Naive thymus-derived CD8-positive, alpha-beta T cell (primary cell): ENCODE measurements around the gene CHTOP. TPM values are rescaled to one million over a fixed set of nuclear protein-coding genes. Genes with fewer than 3 reads are reported as not detected.
A peak's percentile ranks its signal among the peaks of the same experiment; 100 is the strongest.
"Not testable (repeated sequence)": the region's sequence is repeated elsewhere in the genome, so short reads cannot be mapped to it uniquely, and the experiment has no call there.

Experiments used
- ATAC-seq, 2 donors: fragments of 150-1000 bp; cut with Tn5 transposase in 1 of 2; sonication (Bioruptor Pico), chemical (Tn5 transposase) in 1 of 2; 1 replicate in 1 of 2; 2 replicates in 1 of 2; pipeline ENCODE4 v1.10.0; 2021; ENCODE audit warnings: mild to moderate bottlenecking in 2 of 2, moderate library complexity in 2 of 2
- POLR2A ChIA-PET: fragments of 350-600 bp; sonication (Branson Sonifier 250); formaldehyde crosslinking; loops from one replicate; lab custom pipeline; 2021; ENCODE audit warnings: antibody characterized with exemption; lab: Charles Lee
- DNase-seq, 10 donors: peaks; one replicate each; pipeline versions ENCODE4 v3.0.0 to v3.0.0-alpha.2; 2020 to 2022
- H3K27ac Mint-ChIP-seq, 10 donors: one replicate each; pipeline ENCODE4 v1.8.0; 2020 to 2022; ENCODE audit warnings: mild to moderate bottlenecking in 10 of 10, mixed read lengths in 10 of 10, moderate library complexity in 4 of 10, inconsistent platforms in 1 of 10
- H3K27me3 Mint-ChIP-seq, 5 donors: one replicate each; pipeline ENCODE4 v1.8.0; 2021 to 2022; ENCODE audit warnings: mixed read lengths in 5 of 5
- H3K36me3 Mint-ChIP-seq, 3 donors: one replicate each; pipeline ENCODE4 v1.8.0; 2020 to 2022; ENCODE audit warnings: mixed read lengths in 3 of 3, mild to moderate bottlenecking in 2 of 3, inconsistent platforms in 1 of 3
- H3K4me1 Mint-ChIP-seq, 4 donors: one replicate each; pipeline ENCODE4 v1.8.0; 2021 to 2022; ENCODE audit warnings: mixed read lengths in 4 of 4
- H3K4me3 Mint-ChIP-seq, 10 donors: one replicate each; pipeline ENCODE4 v1.8.0; 2020 to 2022; ENCODE audit warnings: mild to moderate bottlenecking in 10 of 10, mixed read lengths in 10 of 10, moderate library complexity in 6 of 10, inconsistent platforms in 1 of 10
- H3K9me3 Mint-ChIP-seq, 9 donors: one replicate each; pipeline ENCODE4 v1.8.0; 2020 to 2022; ENCODE audit warnings: mixed read lengths in 9 of 9, mild to moderate bottlenecking in 3 of 9, inconsistent platforms in 1 of 9, moderate library complexity in 1 of 9
- polyA plus RNA-seq, 3 donors: library from polyadenylated mRNA; unstranded; fragments of 300-500 nt; fragmentation: Illumina TruSeq; gene quantifications; one replicate each; pipeline ENCODE4 v1.2.3, GENCODE V29; 2021
- total RNA-seq, 8 experiments: library from RNA in 2 of 8; stranded (reverse) in 2 of 8; gene quantifications; one replicate each; pipeline ENCODE4 v1.2.3 and lab custom pipeline; 2021 to 2026

The CHTOP gene
- total and polyA plus RNA-seq, 5 experiments from 2014 or later, result 45.2 to 155 (median 74.7) TPM

GRCh38 chr1:153670859-153671627, 37.2 kb downstream of the CHTOP start, which contains the start of gene ILF2:
TSS of gene ILF2 (minus strand) at chr1:153670993. CDS start at chr1:153670922, 71 bp downstream.
- POLR2A ChIA-PET, result interaction anchor here (0.5 to 2.8 kb wide), 18 partner anchors 9 to 319 kb away, joined by 3 to 18 read pairs (median 4); partner anchors contain the start of genes CHTOP, DENND4B, INTS3 and RPS27
- DNase-seq (peak; percentile 88 to 100 (median 97)), ATAC-seq (peak; percentile 90 to 91)
- no peak within 1 kb of the TSS for H3K4me3 Mint-ChIP-seq
- peaks cover 4 to 42% (median 15%) of the 10 kb centered on the region in 3 donors for H3K36me3 Mint-ChIP-seq
- H3K4me1 Mint-ChIP-seq, result peaks cover 6 to 32% (median 22%) of the 10 kb centered on the region in 4 donors
- no peaks in the 10 kb centered on the region for H3K9me3 Mint-ChIP-seq
- peaks cover 0 to under 1% (median 0%) of the 10 kb centered on the region in 5 donors for H3K27me3 Mint-ChIP-seq
- H3K27ac Mint-ChIP-seq, result peak within 1 kb of the TSS in 2 of 10 donors; percentile 78 to 81

GRCh38 chr1:153671628-153672353, 37.9 kb downstream of the CHTOP start:
- H3K27me3 Mint-ChIP-seq, H3K4me3 Mint-ChIP-seq, H3K9me3 Mint-ChIP-seq: not testable (repeated sequence)
- Mint-ChIP-seq H3K27ac (peak overlapping the region in 5 of 10 donors; percentile 22 to 84 (median 78)), H3K36me3 (peaks cover 4 to 34% (median 13%) of the 10 kb centered on the region in 3 donors), H3K4me1 (peaks cover 6 to 32% (median 22%) of the 10 kb centered on the region in 4 donors)
- peak in 5 of 10 donors; percentile 24 to 56 (median 36) for DNase-seq
- peak; percentile 38 to 42 for ATAC-seq
- POLR2A ChIA-PET, result interaction anchor here (0.6 to 2.8 kb wide), 19 partner anchors 9 to 319 kb away, joined by 3 to 18 read pairs (median 4); partner anchors contain the start of genes CHTOP, DENND4B, INTS3 and RAB13

- Mint-ChIP-seq H3K27ac (peak overlapping the region in 5 of 10 donors; percentile 1 to 52 (median 13)), H3K9me3 (no peaks in the 10 kb centered on the region), H3K27me3 (peaks cover 15 to 26% (median 17%) of the 10 kb centered on the region in 5 donors), H3K4me1 (peaks cover 13 to 30% (median 23%) of the 10 kb centered on the region in 4 donors), H3K36me3 (peaks cover 3 to 17% (median 5%) of the 10 kb centered on the region in 3 donors), H3K4me3 (peak overlapping the region in 8 of 10 donors; percentile 14 to 72 (median 60))
- POLR2A ChIA-PET, result interaction anchor here (1.6 to 1.9 kb wide), 2 partner anchors 8 to 313 kb away, joined by 4 to 6 read pairs; partner anchors contain the start of gene RAB13
- ATAC-seq (no peak), DNase-seq (no peak)
Measured at GRCh38 chr1:153673511-153673910, 39.6 kb downstream of the CHTOP start.

- Mint-ChIP-seq H3K4me1 (peaks cover 17 to 28% (median 21%) of the 10 kb centered on the region in 4 donors), H3K27ac (peak overlapping the region in 2 of 10 donors; percentile 20 to 54), H3K4me3 (peak overlapping the region; percentile 75 to 92 (median 82)), H3K9me3 (no peaks in the 10 kb centered on the region), H3K36me3 (peaks cover 0 to 5% (median 0%) of the 10 kb centered on the region in 3 donors), H3K27me3 (peaks cover 31 to 52% (median 38%) of the 10 kb centered on the region in 5 donors)
- DNase-seq, result peak in 8 of 10 donors; percentile 16 to 68 (median 44)
- POLR2A ChIA-PET, result interaction anchor here (0.6 to 1.3 kb wide), 2 partner anchors 28 to 309 kb away, joined by 3 to 4 read pairs; partner anchors contain the start of gene RAB13
- peak; percentile 31 to 42 for ATAC-seq
Measured at GRCh38 chr1:153677718-153678518, 44.1 kb downstream of the CHTOP start.

GRCh38 chr1:153678519-153679336, 44.9 kb downstream of the CHTOP start, which contains the start of gene NPR1:
TSS of gene NPR1 (plus strand) at chr1:153678688. CDS start at chr1:153679109, 421 bp downstream.
- peak in 4 of 10 donors; percentile 6 to 29 (median 18) for DNase-seq
- Mint-ChIP-seq H3K9me3 (no peaks in the 10 kb centered on the region), H3K4me3 (peak within 1 kb of the TSS; percentile 78 to 93 (median 86)), H3K27me3 (peaks cover 31 to 59% (median 40%) of the 10 kb centered on the region in 5 donors), H3K4me1 (peaks cover 17 to 28% (median 21%) of the 10 kb centered on the region in 4 donors), H3K27ac (peak within 1 kb of the TSS in 3 of 10 donors; percentile 20 to 54 (median 45)), H3K36me3 (peaks cover 0 to 5% (median 0%) of the 10 kb centered on the region in 3 donors)
- peak; percentile 46 to 52 for ATAC-seq
- POLR2A ChIA-PET, result interaction anchor here (1.3 kb wide), 1 partner anchor 29 kb away, joined by 4 read pairs; no protein-coding TSS in a partner anchor

- Mint-ChIP-seq H3K36me3 (peaks cover 0 to 5% (median 0%) of the 10 kb centered on the region in 3 donors), H3K27me3 (peaks cover 33 to 63% (median 43%) of the 10 kb centered on the region in 5 donors), H3K4me1 (peaks cover 17 to 28% (median 21%) of the 10 kb centered on the region in 4 donors), H3K9me3 (no peaks in the 10 kb centered on the region), H3K4me3 (peak overlapping the region; percentile 66 to 87 (median 79)), H3K27ac (no peak overlapping the region)
- ATAC-seq (peak; percentile 75 to 80), DNase-seq (peak in 6 of 10 donors; percentile 13 to 38 (median 31))
- POLR2A ChIA-PET, result interaction anchor here (0.5 to 1.3 kb wide), 4 partner anchors 16 to 87 kb away, joined by 3 to 7 read pairs (median 4); no protein-coding TSS in a partner anchor
Measured at GRCh38 chr1:153679337-153680119, 45.7 kb downstream of the CHTOP start.

GRCh38 chr1:153680120-153680403, 46.2 kb downstream of the CHTOP start:
- H3K4me3 Mint-ChIP-seq, result peak overlapping the region; percentile 45 to 87 (median 77)
- no peaks in the 10 kb centered on the region for H3K9me3 Mint-ChIP-seq
- H3K27ac Mint-ChIP-seq, result peak overlapping the region in 1 of 10 donors; percentile 31
- DNase-seq, result no peak
- peaks cover 17 to 28% (median 21%) of the 10 kb centered on the region in 4 donors for H3K4me1 Mint-ChIP-seq
- peaks cover 33 to 64% (median 43%) of the 10 kb centered on the region in 5 donors for H3K27me3 Mint-ChIP-seq
- H3K36me3 Mint-ChIP-seq, result peaks cover 0 to 5% (median 0%) of the 10 kb centered on the region in 3 donors
- POLR2A ChIA-PET, result interaction anchor here (0.5 to 0.6 kb wide), 3 partner anchors 16 to 87 kb away, joined by 3 to 5 read pairs (median 3); no protein-coding TSS in a partner anchor
- ATAC-seq, result no peak

GRCh38 chr1:153682730-153683129, 48.9 kb downstream of the CHTOP start:
- H3K9me3 Mint-ChIP-seq, result no peaks in the 10 kb centered on the region
- peaks cover 13 to 24% (median 17%) of the 10 kb centered on the region in 4 donors for H3K4me1 Mint-ChIP-seq
- H3K27ac Mint-ChIP-seq, result peak overlapping the region in 1 of 10 donors; percentile 65
- DNase-seq (no peak), ATAC-seq (no peak)
- H3K4me3 Mint-ChIP-seq, result no peak overlapping the region
- peaks cover 24 to 60% (median 34%) of the 10 kb centered on the region in 5 donors for H3K27me3 Mint-ChIP-seq
- peaks cover 0 to 2% (median 0%) of the 10 kb centered on the region in 3 donors for H3K36me3 Mint-ChIP-seq
- POLR2A ChIA-PET, result no interaction called here

GRCh38 chr1:153683854-153684253, 50.0 kb downstream of the CHTOP start:
- no peaks in the 10 kb centered on the region for H3K36me3 Mint-ChIP-seq
- H3K4me3 Mint-ChIP-seq, result no peak overlapping the region
- H3K4me1 Mint-ChIP-seq, result peaks cover 5 to 12% (median 10%) of the 10 kb centered on the region in 4 donors
- DNase-seq (no peak), ATAC-seq (no peak)
- no peak overlapping the region for H3K27ac Mint-ChIP-seq
- POLR2A ChIA-PET, result no interaction called here
- no peaks in the 10 kb centered on the region for H3K9me3 Mint-ChIP-seq
- peaks cover 16 to 49% (median 25%) of the 10 kb centered on the region in 5 donors for H3K27me3 Mint-ChIP-seq

- Mint-ChIP-seq H3K27me3 (peaks cover 12 to 42% (median 21%) of the 10 kb centered on the region in 5 donors), H3K36me3 (no peaks in the 10 kb centered on the region), H3K4me1 (peaks cover under 1 to 13% (median 8%) of the 10 kb centered on the region in 4 donors), H3K27ac (no peak overlapping the region), H3K9me3 (no peaks in the 10 kb centered on the region), H3K4me3 (peak overlapping the region in 1 of 10 donors; percentile 24)
- POLR2A ChIA-PET, result interaction anchor here (0.6 to 1.4 kb wide), 2 partner anchors 27 to 99 kb away, joined by 3 to 4 read pairs; partner anchors contain the start of gene SNAPIN
- DNase-seq (no peak), ATAC-seq (no peak)
Measured at GRCh38 chr1:153684892-153685291, 51.0 kb downstream of the CHTOP start.
